HG02588 (cell line): ENCODE data around the gene PRPF19.

ENCODE experiments used
- ATAC-seq: cut with Tn5 transposase; IDR thresholded peaks from one replicate; pipeline ENCODE4 v1.9.1; 2021; ENCODE audit warnings: mild to moderate bottlenecking, moderate library complexity; ENCODE audit not compliant: unreplicated experiment

The PRPF19 gene

GRCh38 chr11:60860943-60861342 is 45.4 kb downstream of the PRPF19 start:
- no peak for ATAC-seq

GRCh38 chr11:60859616-60860250 is 46.7 kb downstream of the PRPF19 start:
- no peak for ATAC-seq

- no peak for ATAC-seq
These were observed 47.5 kb downstream of the PRPF19 start for GRCh38 chr11:60858731-60859464.

- no peak for ATAC-seq
These were observed 48.1 kb downstream of the PRPF19 start for GRCh38 chr11:60858236-60858635.

GRCh38 chr11:60857378-60858232 is 48.8 kb downstream of the PRPF19 start:
- ATAC-seq: no peak

- no peak for ATAC-seq
These were observed 50.4 kb downstream of the PRPF19 start, which contains the start of gene PTGDR2 for GRCh38 chr11:60855726-60856633. TSS of gene PTGDR2 (minus strand) at chr11:60855950. CDS start at chr11:60853722, 2,228 bp downstream.

- no peak for ATAC-seq
These were observed 51.3 kb downstream of the PRPF19 start for GRCh38 chr11:60854847-60855725.

GRCh38 chr11:60854140-60854846 is 52.1 kb downstream of the PRPF19 start:
- no peak for ATAC-seq

- no peak for ATAC-seq
These were observed 53.1 kb downstream of the PRPF19 start for GRCh38 chr11:60852982-60853950.

- ATAC-seq: no peak
These were observed 54.0 kb downstream of the PRPF19 start for GRCh38 chr11:60852117-60852981.

GRCh38 chr11:60851327-60852104 is 54.9 kb downstream of the PRPF19 start:
- no peak for ATAC-seq

- ATAC-seq: no peak
These were observed 56.5 kb downstream of the PRPF19 start for GRCh38 chr11:60849641-60850520.

- no peak for ATAC-seq
These were observed 57.7 kb downstream of the PRPF19 start for GRCh38 chr11:60848714-60849151.

GRCh38 chr11:60847896-60848295 is 58.5 kb downstream of the PRPF19 start:
- no peak for ATAC-seq

GRCh38 chr11:60847281-60847680 is 59.1 kb downstream of the PRPF19 start:
- ATAC-seq: no peak
